Activated CD8-positive, alpha-beta memory T cell treated with anti-CD3 and anti-CD28 coated beads for 36 hours (primary cell): ENCODE measurements around the gene KDM6A. TPM values are rescaled to one million over a fixed set of nuclear protein-coding genes. Genes with fewer than 3 reads are reported as not detected.

Experiments used
- CTCF ChIA-PET: fragments of 350-600 bp; sonication (Branson Sonifier 250); formaldehyde crosslinking; loops from one replicate; lab custom pipeline; 2021; ENCODE audit warnings: antibody characterized with exemption; lab: Charles Lee
- POLR2A ChIA-PET: fragments of 350-600 bp; sonication (Branson Sonifier 250); formaldehyde crosslinking; loops from one replicate; lab custom pipeline; 2021; ENCODE audit warnings: antibody characterized with exemption; lab: Charles Lee
- total RNA-seq, 2 experiments: library from RNA; stranded (reverse); gene quantifications; one replicate each; pipeline ENCODE4 v1.2.3, GENCODE V29; 2021

The KDM6A gene
- total RNA-seq, 2 experiments from 2014 or later = 17.1 to 19.9 TPM

- CTCF ChIA-PET = interaction anchor here (0.6 kb wide), 1 partner anchor 13 kb away, joined by 3 read pairs; no protein-coding TSS in a partner anchor
- POLR2A ChIA-PET = interaction anchor here (0.6 kb wide), 1 partner anchor 78 kb away, joined by 3 read pairs; the partner anchor contains the start of gene KDM6A
Measured at GRCh38 chrX:44950471-44951366, 77.7 kb downstream of the KDM6A start.

DNA sequence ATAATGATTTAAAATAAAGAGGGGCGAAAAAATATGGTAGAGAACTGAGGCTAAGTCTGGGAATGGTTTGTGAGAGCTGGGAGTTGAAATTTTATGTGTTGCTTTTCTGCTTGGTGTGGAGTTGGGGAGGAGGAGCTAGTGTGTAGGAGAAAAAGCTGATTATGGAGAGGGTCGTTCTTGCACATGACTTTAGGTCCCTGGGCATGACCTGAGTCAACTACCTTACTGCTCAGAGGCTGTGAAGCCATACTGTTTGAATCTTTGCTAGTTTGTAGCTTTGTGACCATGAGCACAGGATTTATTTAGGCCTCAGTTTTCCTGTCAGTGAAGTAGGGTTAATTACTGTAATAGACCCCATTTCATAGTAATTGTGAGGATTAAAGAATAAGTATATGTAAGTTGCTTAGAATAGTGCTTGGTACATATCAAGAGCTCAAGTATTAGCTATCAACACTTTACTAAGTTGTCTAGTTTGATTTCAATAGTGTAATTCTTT lies 78.6 kb downstream of the KDM6A start:
- CTCF ChIA-PET = no interaction called here
- POLR2A ChIA-PET = interaction anchor here (0.6 kb wide), 1 partner anchor 79 kb away, joined by 3 read pairs; the partner anchor contains the start of gene KDM6A

- ChIA-PET POLR2A (no interaction called here), CTCF (no interaction called here)
Measured at GRCh38 chrX:44952329-44953027, 79.5 kb downstream of the KDM6A start.

- CTCF ChIA-PET = no interaction called here
- POLR2A ChIA-PET = no interaction called here
Measured at GRCh38 chrX:44953734-44954502, 80.9 kb downstream of the KDM6A start.

DNA sequence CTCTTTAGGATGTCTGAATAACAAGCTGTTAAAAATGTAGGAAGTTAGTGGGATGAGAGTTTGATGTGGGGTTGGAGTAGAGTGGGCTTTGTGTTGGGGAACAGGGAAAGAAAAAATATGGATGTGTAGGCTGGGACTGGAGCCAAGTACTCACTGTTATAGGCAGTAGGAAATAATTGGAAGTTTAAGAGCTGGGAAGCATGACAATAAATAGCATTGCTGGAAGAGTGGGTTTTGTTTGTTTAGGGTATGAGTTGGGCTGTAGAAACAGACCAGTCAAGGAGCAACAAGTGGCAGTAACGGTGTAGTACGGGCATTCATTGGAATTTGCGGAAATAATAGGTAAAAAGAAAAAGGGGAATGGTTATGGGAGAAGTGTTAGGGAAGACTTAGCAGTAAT lies 81.6 kb downstream of the KDM6A start:
- CTCF ChIA-PET = no interaction called here
- POLR2A ChIA-PET = no interaction called here

DNA sequence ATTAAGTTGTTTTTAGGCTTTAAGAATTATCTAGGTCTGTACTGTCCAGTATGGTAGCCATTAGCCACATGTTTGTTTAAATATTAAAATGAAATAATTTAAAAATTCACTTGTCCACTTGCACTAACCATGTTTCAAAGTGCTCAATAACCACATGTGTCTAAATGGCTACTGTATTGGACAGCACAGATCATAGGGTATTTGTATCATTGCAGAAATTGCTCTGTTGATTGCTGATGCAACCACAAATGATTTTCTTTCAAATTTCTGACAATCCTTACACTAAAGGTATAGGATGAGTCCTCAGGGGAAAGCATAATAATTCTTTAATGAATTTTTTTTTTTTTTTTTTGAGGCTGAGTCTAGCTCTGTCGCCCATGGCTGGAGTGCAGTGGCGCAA lies 84.9 kb downstream of the KDM6A start:
- ChIA-PET CTCF (no interaction called here), POLR2A (no interaction called here)

DNA sequence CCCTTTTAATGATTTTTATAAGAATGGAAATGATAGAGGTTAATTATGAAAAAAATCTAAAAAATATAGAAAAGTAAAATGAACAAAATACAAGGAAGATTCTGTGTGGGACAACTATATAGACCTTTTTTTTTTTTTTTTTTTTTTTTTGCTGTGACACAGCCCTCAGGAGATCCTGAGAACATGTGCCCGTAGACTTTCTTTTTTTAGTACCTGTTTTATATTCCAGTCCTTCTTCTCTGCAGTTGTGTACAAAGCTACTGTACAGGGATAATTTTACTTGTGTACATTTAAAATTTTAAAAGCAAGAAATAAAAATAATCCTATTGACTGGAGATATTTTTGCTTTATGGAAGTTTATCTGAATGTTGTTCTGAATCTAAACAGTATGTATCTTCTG lies 85.5 kb downstream of the KDM6A start:
- ChIA-PET CTCF (interaction anchor here (0.7 kb wide), 1 partner anchor 295 kb away, joined by 4 read pairs; no protein-coding TSS in a partner anchor), POLR2A (no interaction called here)

DNA sequence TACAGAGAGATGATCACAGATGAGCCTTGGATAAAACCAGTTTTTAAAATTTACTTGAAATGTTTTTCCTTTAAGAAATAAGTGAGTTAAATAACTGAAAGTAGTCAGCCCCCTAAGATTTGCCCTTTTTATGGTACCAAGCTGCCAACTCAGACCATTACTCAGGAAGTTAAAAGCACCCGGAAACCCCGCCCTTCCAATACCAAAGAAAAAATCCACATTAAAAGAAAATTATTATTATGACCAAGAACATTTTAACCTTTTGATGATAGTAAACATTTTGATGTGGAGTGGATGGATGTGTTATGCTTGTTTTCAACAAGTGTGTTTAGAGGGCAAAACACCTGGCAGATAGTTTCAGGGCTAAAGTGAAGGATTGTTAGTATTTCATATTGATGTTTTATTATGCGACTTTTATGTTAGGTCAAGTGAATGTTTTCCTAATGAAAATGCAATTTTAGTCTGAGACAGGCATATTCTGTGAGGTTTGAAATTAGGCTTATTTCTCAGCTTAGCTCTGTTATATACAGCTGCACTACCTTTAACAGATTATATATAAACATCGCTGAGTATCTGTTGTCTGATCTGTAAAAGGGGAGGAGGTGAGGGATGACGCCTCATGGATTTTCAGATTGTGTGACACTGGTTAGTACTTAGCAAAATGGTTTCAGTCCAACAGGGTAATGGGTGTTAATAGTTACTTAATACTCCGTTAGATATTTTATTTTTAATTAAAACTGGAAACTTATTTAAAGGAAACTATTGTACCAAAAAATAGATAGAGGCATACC lies 89.0 kb downstream of the KDM6A start:
- ChIA-PET POLR2A (no interaction called here), CTCF (no interaction called here)

GRCh38 chrX:44962944-44963343 lies 90.0 kb downstream of the KDM6A start:
- ChIA-PET CTCF (no interaction called here), POLR2A (no interaction called here)

GRCh38 chrX:44967221-44967620 lies 94.2 kb downstream of the KDM6A start:
- POLR2A ChIA-PET = no interaction called here
- CTCF ChIA-PET = no interaction called here

- POLR2A ChIA-PET = no interaction called here
- CTCF ChIA-PET = no interaction called here
Measured at GRCh38 chrX:44970709-44971108, 97.7 kb downstream of the KDM6A start.

- CTCF ChIA-PET = no interaction called here
- POLR2A ChIA-PET = no interaction called here
Measured at GRCh38 chrX:44971674-44972073, 98.7 kb downstream of the KDM6A start.

DNA sequence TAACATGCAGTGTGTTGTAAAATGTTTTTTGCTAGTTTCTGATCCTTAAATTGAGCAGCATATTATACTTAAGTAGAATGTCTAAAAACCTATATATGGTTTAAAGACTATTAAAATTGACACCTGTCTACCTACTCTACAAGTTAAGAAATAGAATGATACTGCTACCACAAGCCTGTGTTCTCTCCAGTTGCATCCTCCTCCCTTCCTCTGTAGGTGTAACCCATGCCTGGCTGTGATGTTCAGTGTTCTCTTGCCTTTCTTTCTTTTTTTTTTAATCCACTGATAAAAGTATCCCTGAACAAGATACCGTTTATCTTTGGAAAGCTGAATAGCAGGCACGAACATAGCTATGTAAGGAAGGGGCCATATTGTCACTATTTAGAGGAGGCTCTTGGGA lies 99.1 kb downstream of the KDM6A start:
- CTCF ChIA-PET = no interaction called here
- POLR2A ChIA-PET = no interaction called here

GRCh38 chrX:44973420-44973932 lies 100.5 kb downstream of the KDM6A start:
- POLR2A ChIA-PET = no interaction called here
- CTCF ChIA-PET = no interaction called here

DNA sequence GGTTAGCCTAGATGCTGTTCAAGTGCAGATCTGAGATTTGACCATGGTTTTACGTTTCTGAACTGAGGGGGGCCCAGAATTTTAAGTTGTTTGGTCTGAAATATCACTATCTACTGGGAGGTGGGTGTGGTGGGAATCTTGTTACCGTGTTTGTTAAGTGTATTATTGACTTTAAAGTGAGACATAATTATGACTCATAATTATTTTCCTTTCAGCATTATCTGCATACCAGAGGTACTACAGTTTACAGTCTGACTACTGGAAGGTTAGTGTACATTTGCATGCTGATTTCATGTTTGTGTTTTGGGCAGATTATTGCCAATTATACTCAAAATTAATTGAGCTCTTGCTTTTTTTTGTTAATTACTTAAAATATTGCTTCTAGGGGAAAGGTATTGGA lies 101.5 kb downstream of the KDM6A start:
- ChIA-PET POLR2A (no interaction called here), CTCF (no interaction called here)

DNA sequence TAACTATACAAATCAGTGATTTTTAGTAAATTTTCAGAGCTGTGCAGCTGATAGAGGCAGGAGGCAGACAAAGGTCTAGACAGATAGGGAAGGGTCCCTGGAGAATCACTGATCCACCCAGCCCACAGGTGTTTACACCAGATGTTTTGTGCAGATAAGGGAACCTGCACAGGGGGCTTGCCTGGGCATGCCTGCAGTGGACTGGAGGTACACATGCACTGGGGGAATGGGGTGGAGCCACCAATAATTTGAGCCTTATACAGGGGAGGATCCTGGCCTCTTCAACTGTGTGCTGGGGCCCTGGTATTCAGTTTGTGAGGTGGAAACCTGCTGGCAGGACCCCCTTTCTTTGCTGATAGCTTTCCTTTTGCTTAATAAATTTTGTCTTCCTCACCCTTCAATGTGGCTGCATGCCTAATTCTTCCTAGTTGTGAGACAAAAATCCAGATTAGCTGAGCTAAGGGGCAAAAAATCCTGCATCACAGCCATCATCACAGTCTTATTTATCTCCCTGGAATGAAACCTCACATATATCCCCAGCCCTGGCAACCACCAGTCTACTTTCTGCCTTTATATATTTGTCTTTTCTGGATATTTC lies 102.8 kb downstream of the KDM6A start:
- POLR2A ChIA-PET = no interaction called here

GRCh38 chrX:44978976-44979375 lies 106.0 kb downstream of the KDM6A start:
- CTCF ChIA-PET = no interaction called here
- POLR2A ChIA-PET = no interaction called here

More for the DNA sequence above, 102.8 kb downstream of the KDM6A start:
- CTCF ChIA-PET = no interaction called here

DNA sequence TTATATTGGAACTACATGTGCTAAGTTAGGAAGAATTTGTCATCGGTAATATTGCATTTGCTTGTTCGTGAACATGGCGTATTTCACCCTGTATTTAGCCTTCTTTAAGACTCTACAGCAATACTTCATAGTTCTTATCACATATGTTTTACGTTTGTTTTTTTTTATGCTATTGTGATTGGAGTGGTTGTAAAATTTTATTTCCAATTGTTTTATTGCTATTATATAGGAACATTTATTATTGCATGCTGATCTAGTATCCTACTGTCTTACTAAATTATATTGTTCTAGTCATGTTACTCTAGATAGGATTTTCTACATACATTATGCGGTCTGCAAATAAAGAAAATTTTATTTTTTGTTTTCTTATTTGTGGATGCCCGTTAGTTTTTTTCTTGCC lies 107.4 kb downstream of the KDM6A start:
- ChIA-PET CTCF (no interaction called here), POLR2A (no interaction called here)
